Measurements from ENCODE around the gene CCNY. TPM values are rescaled to one million over a fixed set of nuclear protein-coding genes. Genes with fewer than 3 reads are reported as not detected.
A peak's percentile ranks its signal among the peaks of the same experiment; 100 is the strongest.

Gene CCNY
- total and polyA plus RNA-seq, 2 donors (not counting 1 experiment from before 2014, with no cell fraction given), result 34.1 to 64.9 TPM

- peak; percentile 73 for TF ChIP-seq CTCF (IDR thresholded peaks at IDR 0.05)
- TF ChIP-seq EZH2 (IDR thresholded peaks at IDR 0.05; ENCODE audit: borderline replicate concordance, insufficient read depth, low read depth, low read length, poor library complexity, severe bottlenecking), result no peak
- 35% methylated on average over 6 of the region's 11 CpGs for WGBS (ENCODE audit: insufficient coverage)
- peaks cover 32 to 35% of the 10 kb centered on the region in 2 donors for H3K4me1 ChIP-seq (ENCODE audit: control insufficient read depth in 2 of 2, insufficient read depth in 2 of 2, low read length in 2 of 2)
- DNase-seq (peak; percentile 90), ATAC-seq (ENCODE audit: low read depth) (peak; percentile 95)
- peak overlapping the region; percentile 71 for H2AFZ ChIP-seq (ENCODE audit: insufficient read depth, low read depth, low read length, poor library complexity, severe bottlenecking)
- no peaks in the 10 kb centered on the region for H3K36me3 ChIP-seq (replicated peaks in 1 of 2; ENCODE audit: control extremely low read depth in 1 of 2, control insufficient read depth in 1 of 2, extremely low read depth in 1 of 2, insufficient read depth in 2 of 2, low read length in 1 of 2)
- Mint-ChIP-seq H3K9me3 (ENCODE audit: insufficient read depth) (no peaks in the 10 kb centered on the region), H3K4me1 (peaks cover 65% of the 10 kb centered on the region), H3K4me3 (peak overlapping the region; percentile 79), H3K27me3 (no peaks in the 10 kb centered on the region), H3K27ac (peak overlapping the region; percentile 91)
- intact Hi-C loops (cut with micrococcal nuclease), result loop anchor here (1.0 to 5.0 kb wide), 6 partner anchors 43 to 1503 kb away; partner anchors contain the start of genes CCNY, CREM and CUL2
- ChIA-PET POLR2A (no interaction called here), CTCF (interaction anchor here (0.6 to 3.2 kb wide), 14 partner anchors 18 to 1316 kb away, joined by 3 to 31 read pairs (median 4); no protein-coding TSS in a partner anchor)
- peak overlapping the region; percentile 74 for H3K4me2 ChIP-seq (replicated peaks; ENCODE audit: low read depth, low read length, poor library complexity, severe bottlenecking)
- peaks cover 38% of the 10 kb centered on the region for H4K20me1 ChIP-seq (ENCODE audit: control insufficient read depth, insufficient read depth, low read length, poor library complexity, severe bottlenecking)
- H3K4me3 ChIP-seq (ENCODE audit: control extremely low read depth in 1 of 5, extremely low read depth in 1 of 5, insufficient read depth in 1 of 5, low read depth in 2 of 5, low read length in 4 of 5), result peak overlapping the region in 4 of 5 experiments; percentile 16 to 42 (median 22)
- H3K9ac ChIP-seq (ENCODE audit: low read length), result peak overlapping the region; percentile 48
- H3K27me3 ChIP-seq (replicated peaks in 1 of 4; ENCODE audit: control extremely low read depth in 1 of 4, control insufficient read depth in 3 of 4, insufficient read depth in 4 of 4, low read length in 3 of 4), result no peaks in the 10 kb centered on the region
- peaks cover 81% of the 10 kb centered on the region for H3K79me2 ChIP-seq (ENCODE audit: control insufficient read depth, insufficient read depth, low read length)
- H3K27ac ChIP-seq (ENCODE audit: low read length in 2 of 2), result peak overlapping the region; percentile 73 to 84
- no peaks in the 10 kb centered on the region for H3K9me3 ChIP-seq (ENCODE audit: control extremely low read depth in 1 of 3, control insufficient read depth in 2 of 3, insufficient read depth in 1 of 3, low read length in 2 of 3)
These were observed 43.2 kb downstream of the CCNY start for GRCh38 chr10:35379226-35380137.

GRCh38 chr10:35382096-35382495 is 45.8 kb downstream of the CCNY start:
- 98% methylated on average over 8 of the region's 8 CpGs for WGBS (ENCODE audit: insufficient coverage)
- intact Hi-C loops (cut with micrococcal nuclease), result no loop called here
- H3K36me3 ChIP-seq (replicated peaks in 1 of 2; ENCODE audit: control extremely low read depth in 1 of 2, control insufficient read depth in 1 of 2, extremely low read depth in 1 of 2, insufficient read depth in 2 of 2, low read length in 1 of 2), result no peaks in the 10 kb centered on the region
- H3K27ac ChIP-seq (ENCODE audit: low read length in 2 of 2), result no peak overlapping the region
- no peak for TF ChIP-seq CTCF (IDR thresholded peaks at IDR 0.05)
- no peak for TF ChIP-seq EZH2 (IDR thresholded peaks at IDR 0.05; ENCODE audit: borderline replicate concordance, insufficient read depth, low read depth, low read length, poor library complexity, severe bottlenecking)
- CTCF ChIA-PET, result interaction anchor here (1.4 kb wide), 1 partner anchor 253 kb away, joined by 3 read pairs; no protein-coding TSS in a partner anchor
- H2AFZ ChIP-seq (ENCODE audit: insufficient read depth, low read depth, low read length, poor library complexity, severe bottlenecking), result no peak overlapping the region
- H3K4me3 ChIP-seq (ENCODE audit: control extremely low read depth in 1 of 5, extremely low read depth in 1 of 5, insufficient read depth in 1 of 5, low read depth in 2 of 5, low read length in 4 of 5), result no peak overlapping the region
- H3K9me3 ChIP-seq (ENCODE audit: control extremely low read depth in 1 of 3, control insufficient read depth in 2 of 3, insufficient read depth in 1 of 3, low read length in 2 of 3), result no peaks in the 10 kb centered on the region
- no peaks in the 10 kb centered on the region for H3K27me3 ChIP-seq (replicated peaks in 1 of 4; ENCODE audit: control extremely low read depth in 1 of 4, control insufficient read depth in 3 of 4, insufficient read depth in 4 of 4, low read length in 3 of 4)
- peaks cover 25 to 29% of the 10 kb centered on the region in 2 donors for H3K4me1 ChIP-seq (ENCODE audit: control insufficient read depth in 2 of 2, insufficient read depth in 2 of 2, low read length in 2 of 2)
- Mint-ChIP-seq H3K27ac (no peak overlapping the region), H3K9me3 (ENCODE audit: insufficient read depth) (no peaks in the 10 kb centered on the region), H3K4me3 (no peak overlapping the region), H3K27me3 (no peaks in the 10 kb centered on the region), H3K4me1 (peaks cover 63% of the 10 kb centered on the region)
- ATAC-seq (ENCODE audit: low read depth) (no peak), DNase-seq (no peak)
- POLR2A ChIA-PET, result no interaction called here
- peaks cover 85% of the 10 kb centered on the region for H3K79me2 ChIP-seq (ENCODE audit: control insufficient read depth, insufficient read depth, low read length)
- H3K4me2 ChIP-seq (replicated peaks; ENCODE audit: low read depth, low read length, poor library complexity, severe bottlenecking), result no peak overlapping the region
- no peak overlapping the region for H3K9ac ChIP-seq (ENCODE audit: low read length)
- peaks cover 44% of the 10 kb centered on the region for H4K20me1 ChIP-seq (ENCODE audit: control insufficient read depth, insufficient read depth, low read length, poor library complexity, severe bottlenecking)
